Fibroblast of lung (primary cell): ENCODE measurements around the gene NOL11. TPM values are rescaled to one million over a fixed set of nuclear protein-coding genes. Genes with fewer than 3 reads are reported as not detected.

ENCODE experiments used
- DNase-seq, 2 donors: peaks; one replicate each; pipeline versions ENCODE4 v3.0.0 to v3.0.0-alpha.2; 2010; ENCODE audit warnings: low read depth in 2 of 2
- H2AFZ ChIP-seq: 2 replicates; pipeline ENCODE4 v1.5.1; 2012; ENCODE audit warnings: low read length, control low read depth, inconsistent platforms
- H3K27ac ChIP-seq: 2 replicates; pipeline ENCODE4 v1.5.1; 2011; ENCODE audit warnings: low read length, control low read depth; ENCODE audit not compliant: insufficient read depth
- H3K27me3 ChIP-seq: 2 replicates; pipeline ENCODE4 v1.5.1; 2011; ENCODE audit warnings: mild to moderate bottlenecking, low read length; ENCODE audit not compliant: control insufficient read depth, insufficient read depth
- H3K36me3 ChIP-seq: 2 replicates; pipeline ENCODE4 v1.5.1; 2011; ENCODE audit warnings: low read length; ENCODE audit not compliant: control insufficient read depth, insufficient read depth
- H3K4me1 ChIP-seq: 2 replicates; pipeline ENCODE4 v1.5.1; 2011; ENCODE audit warnings: low read length; ENCODE audit not compliant: control insufficient read depth, insufficient read depth; ENCODE audit errors: extremely low read depth
- H3K4me2 ChIP-seq: 2 replicates; pipeline ENCODE4 v1.5.1; 2011; ENCODE audit warnings: low read length, control low read depth; ENCODE audit not compliant: insufficient read depth; ENCODE audit errors: extremely low read depth
- H3K4me3 ChIP-seq, 4 experiments: fragments of 200-600 bp in 1 of 4; sonication (generic) in 1 of 4; replicated peaks in 1 of 4; 2 replicates each; pipeline ENCODE4 v1.5.1; 2011 to 2016; ENCODE audit warnings: low read length in 4 of 4, low read depth in 3 of 4, mild to moderate bottlenecking in 3 of 4, control low read depth in 2 of 4, inconsistent platforms in 1 of 4, mixed read lengths in 1 of 4; ENCODE audit not compliant: insufficient read depth in 1 of 4; ENCODE audit errors: control extremely low read depth in 1 of 4
- H3K79me2 ChIP-seq: 2 replicates; pipeline ENCODE4 v1.5.1; 2012; ENCODE audit warnings: mild to moderate bottlenecking, low read length, inconsistent platforms; ENCODE audit not compliant: control insufficient read depth, insufficient read depth
- H3K9ac ChIP-seq: 2 replicates; pipeline ENCODE4 v1.5.1; 2011; ENCODE audit warnings: mild to moderate bottlenecking, low read length, control low read depth; ENCODE audit not compliant: insufficient read depth
- H3K9me3 ChIP-seq: 2 replicates; pipeline ENCODE4 v1.5.1; 2012; ENCODE audit warnings: low read depth, low read length; ENCODE audit not compliant: control insufficient read depth, insufficient read depth
- H4K20me1 ChIP-seq: 2 replicates; pipeline ENCODE4 v1.5.1; 2011; ENCODE audit warnings: low read length; ENCODE audit not compliant: control insufficient read depth, insufficient read depth; ENCODE audit errors: extremely low read depth
- CTCF ChIP-seq, 2 donors: IDR thresholded peaks in 1 of 2; conservative IDR thresholded peaks in 1 of 2; 1 replicate in 1 of 2; 2 replicates in 1 of 2; pipeline ENCODE4 v1.5.1; 2011 to 2012; ENCODE audit warnings: low read length in 2 of 2, control low read depth in 1 of 2, inconsistent platforms in 1 of 2, low read depth in 1 of 2, mild to moderate bottlenecking in 1 of 2
- EZH2 ChIP-seq: IDR thresholded peaks from 2 replicates; pipeline ENCODE4 v1.5.1; 2012; ENCODE audit warnings: low read length, control low read depth, mild to moderate bottlenecking; ENCODE audit errors: missing control alignments
- polyA plus RNA-seq, 2 donors: library from polyadenylated mRNA; depleted of rRNA in 1 of 2; stranded (reverse) in 1 of 2; unstranded in 1 of 2; fragments of >200 nt; gene quantifications; 2 replicates each; pipeline ENCODE4 v1.2.1, GENCODE V29; 2011 to 2012; ENCODE audit warnings: missing spikeins in 1 of 2
- total RNA-seq: library from RNA; depleted of rRNA; stranded (reverse); fragments of >200 nt; gene quantifications from 2 replicates; pipeline ENCODE4 v1.2.1, GENCODE V29; 2014

NOL11 gene
- total and polyA plus RNA-seq, 2 donors (not counting 1 experiment from before 2014, with no cell fraction given): 21.5 to 35.6 TPM

- H3K9ac ChIP-seq: no peak overlapping the region
- TF ChIP-seq EZH2 (no peak), CTCF (conservative IDR thresholded peaks at IDR 0.05 in 1 of 2, IDR thresholded peaks at IDR 0.05 in 1 of 2; ENCODE audit: low read depth in 1 of 2, low read length in 2 of 2) (no peak)
- no peaks in the 10 kb centered on the region for H3K9me3 ChIP-seq
- H3K4me3 ChIP-seq: no peak overlapping the region
- no peak overlapping the region for H3K27ac ChIP-seq
- no peaks in the 10 kb centered on the region for H3K4me1 ChIP-seq
- H3K27me3 ChIP-seq: no peaks in the 10 kb centered on the region
- H2AFZ ChIP-seq: no peak overlapping the region
- H3K79me2 ChIP-seq: no peaks in the 10 kb centered on the region
- H3K36me3 ChIP-seq: peaks cover 4% of the 10 kb centered on the region
- no peaks in the 10 kb centered on the region for H4K20me1 ChIP-seq
- H3K4me2 ChIP-seq: no peak overlapping the region
- DNase-seq: no peak
These were observed 19.4 kb downstream of the NOL11 start for GRCh38 chr17:67737145-67737544.

GRCh38 chr17:67742025-67742424 lies 24.3 kb downstream of the NOL11 start:
- Histone ChIP-seq H3K27me3 (no peaks in the 10 kb centered on the region), H3K36me3 (peaks cover 2% of the 10 kb centered on the region), H3K4me2 (no peak overlapping the region), H3K9ac (no peak overlapping the region), H4K20me1 (no peaks in the 10 kb centered on the region), H3K9me3 (no peaks in the 10 kb centered on the region), H3K27ac (no peak overlapping the region), H2AFZ (no peak overlapping the region), H3K79me2 (no peaks in the 10 kb centered on the region), H3K4me1 (no peaks in the 10 kb centered on the region), H3K4me3 (no peak overlapping the region)
- TF ChIP-seq EZH2 (no peak), CTCF (conservative IDR thresholded peaks at IDR 0.05 in 1 of 2, IDR thresholded peaks at IDR 0.05 in 1 of 2; ENCODE audit: low read depth in 1 of 2, low read length in 2 of 2) (no peak)
- no peak for DNase-seq

GRCh38 chr17:67746704-67747571 lies 29.2 kb downstream of the NOL11 start:
- no peak for TF ChIP-seq CTCF (conservative IDR thresholded peaks at IDR 0.05 in 1 of 2, IDR thresholded peaks at IDR 0.05 in 1 of 2; ENCODE audit: low read depth in 1 of 2, low read length in 2 of 2)
- no peak for TF ChIP-seq EZH2
- H3K4me3 ChIP-seq: no peak overlapping the region
- no peaks in the 10 kb centered on the region for H3K36me3 ChIP-seq
- H3K9me3 ChIP-seq: no peaks in the 10 kb centered on the region
- H3K27me3 ChIP-seq: no peaks in the 10 kb centered on the region
- no peak overlapping the region for H3K9ac ChIP-seq
- H2AFZ ChIP-seq: no peak overlapping the region
- H3K4me1 ChIP-seq: no peaks in the 10 kb centered on the region
- H4K20me1 ChIP-seq: no peaks in the 10 kb centered on the region
- no peaks in the 10 kb centered on the region for H3K79me2 ChIP-seq
- DNase-seq: no peak
- no peak overlapping the region for H3K4me2 ChIP-seq
- H3K27ac ChIP-seq: no peak overlapping the region
